Ishikawa (cell line): ENCODE results near the gene QSOX2.

Experiments used
- CEBPB ChIP-seq: IDR thresholded peaks from 2 replicates; pipeline ENCODE4 v1.6.1; 2012
- CREB1 ChIP-seq: IDR thresholded peaks from 2 replicates; pipeline ENCODE4 v1.6.1; 2012; ENCODE audit warnings: low read depth
- EGR1 ChIP-seq: IDR thresholded peaks from 2 replicates; pipeline ENCODE4 v1.6.1; 2012
- EP300 ChIP-seq: IDR thresholded peaks from 2 replicates; pipeline ENCODE4 v1.6.1; 2012; ENCODE audit warnings: borderline replicate concordance
- NFIC ChIP-seq: IDR thresholded peaks from 2 replicates; pipeline ENCODE4 v1.6.1; 2012
- RAD21 ChIP-seq: IDR thresholded peaks from 2 replicates; pipeline ENCODE4 v1.6.1; 2012; ENCODE audit warnings: low read depth
- REST ChIP-seq: IDR thresholded peaks from 2 replicates; pipeline ENCODE4 v1.6.1; 2012; ENCODE audit warnings: low read depth, mild to moderate bottlenecking
- TAF1 ChIP-seq: IDR thresholded peaks from 2 replicates; pipeline ENCODE4 v1.6.1; 2012; ENCODE audit warnings: low read depth, mild to moderate bottlenecking
- TCF12 ChIP-seq: IDR thresholded peaks from 2 replicates; pipeline ENCODE4 v1.6.1; 2012; ENCODE audit warnings: low read depth
- YY1 ChIP-seq: IDR thresholded peaks from 2 replicates; pipeline ENCODE4 v1.6.1; 2012; ENCODE audit warnings: low read depth

GRCh38 chr9:136222906-136223285 is 22.7 kb downstream of the QSOX2 start:
- TF ChIP-seq EGR1: no peak
- TF ChIP-seq CREB1: no peak
- TF ChIP-seq CEBPB: no peak
- no peak for TF ChIP-seq RAD21
- TF ChIP-seq YY1: no peak
- no peak for TF ChIP-seq EP300
- TF ChIP-seq TAF1: no peak
- no peak for TF ChIP-seq NFIC
- no peak for TF ChIP-seq REST
- no peak for TF ChIP-seq TCF12
